ENCODE measurements around the gene FIS1. TPM values are rescaled to one million over a fixed set of nuclear protein-coding genes. Genes with fewer than 3 reads are reported as not detected.
A peak's percentile ranks its signal among the peaks of the same experiment; 100 is the strongest.

Gene FIS1
- total RNA-seq, 1 experiment from 2014 or later: 124 TPM

DNA sequence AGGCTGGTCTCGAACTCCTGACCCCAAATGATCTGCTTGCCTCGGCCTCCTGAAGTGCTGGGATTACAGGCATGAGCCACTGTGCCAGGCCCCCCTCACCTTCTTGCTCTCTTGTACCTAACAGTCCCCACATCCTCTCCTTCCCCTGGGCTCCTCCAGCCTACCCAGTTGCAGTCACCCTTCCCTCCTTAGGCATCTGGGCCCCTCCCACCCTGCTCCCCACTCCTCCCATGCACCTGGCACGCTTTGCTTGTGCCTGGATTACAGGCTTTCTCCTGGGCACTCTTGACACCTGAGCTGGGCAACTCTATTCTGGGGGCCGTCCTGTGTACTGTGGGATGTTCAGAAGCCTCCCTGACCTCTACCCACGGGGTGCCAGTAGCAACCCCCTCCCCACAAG is 10.2 kb downstream of the FIS1 start:
- H2BK5ac ChIP-seq (ENCODE audit: insufficient read length, low read length): no peak overlapping the region
- no peaks in the 10 kb centered on the region for H3K27me3 ChIP-seq (ENCODE audit: insufficient read depth, low read length)
- no peaks in the 10 kb centered on the region for H3K79me2 ChIP-seq (ENCODE audit: insufficient read depth, low read length)
- Mint-ChIP-seq H3K27ac (peak overlapping the region in 1 of 3 experiments; percentile 20; a peak in 1 of 7 replicates), H3K9me3 (no peaks in the 10 kb centered on the region), H3K4me3 (peak overlapping the region; percentile 4 to 46; a peak in 2 of 5 replicates), H3K4me1 (peaks cover 21 to 39% of the 10 kb centered on the region in 2 experiments), H3K27me3 (ENCODE audit: low read depth) (no peaks in the 10 kb centered on the region), H3K36me3 (ENCODE audit: insufficient read depth in 1 of 3, low read depth in 3 of 3) (peaks cover 0 to 22% (median 0%) of the 10 kb centered on the region in 3 experiments; a peak in 4 of 7 replicates)
- no peaks in the 10 kb centered on the region for H3K23me2 ChIP-seq (ENCODE audit: insufficient read length, low read depth, low read length, poor library complexity, severe bottlenecking)
- no peak overlapping the region for H3K56ac ChIP-seq (ENCODE audit: insufficient read length, low read depth, low read length)
- no CpG with 5 or more reads among the region's 5 CpGs for WGBS (ENCODE audit: extremely low coverage, insufficient read length, low lambda C conversion rate)
- H3K4me1 ChIP-seq (ENCODE audit: insufficient read depth, low read length): 0 out of 2 replicates have a peak, but pooled peaks cover 3% of the 10 kb centered on the region
- no peak overlapping the region for H4K91ac ChIP-seq (ENCODE audit: insufficient read length, low read depth, low read length)
- no peak overlapping the region for H2AFZ ChIP-seq (ENCODE audit: low read length)
- H2BK120ac ChIP-seq (ENCODE audit: low read depth, low read length, poor library complexity, severe bottlenecking): no peak overlapping the region
- H3K18ac ChIP-seq (ENCODE audit: insufficient read length, low read depth, low read length): no peak overlapping the region
- no peak overlapping the region for H2AK5ac ChIP-seq (ENCODE audit: insufficient read length, low read length)
- no peaks in the 10 kb centered on the region for H3K79me1 ChIP-seq (ENCODE audit: insufficient read depth, low read depth, low read length, poor library complexity, severe bottlenecking)
- TF ChIP-seq, protein P1, sequence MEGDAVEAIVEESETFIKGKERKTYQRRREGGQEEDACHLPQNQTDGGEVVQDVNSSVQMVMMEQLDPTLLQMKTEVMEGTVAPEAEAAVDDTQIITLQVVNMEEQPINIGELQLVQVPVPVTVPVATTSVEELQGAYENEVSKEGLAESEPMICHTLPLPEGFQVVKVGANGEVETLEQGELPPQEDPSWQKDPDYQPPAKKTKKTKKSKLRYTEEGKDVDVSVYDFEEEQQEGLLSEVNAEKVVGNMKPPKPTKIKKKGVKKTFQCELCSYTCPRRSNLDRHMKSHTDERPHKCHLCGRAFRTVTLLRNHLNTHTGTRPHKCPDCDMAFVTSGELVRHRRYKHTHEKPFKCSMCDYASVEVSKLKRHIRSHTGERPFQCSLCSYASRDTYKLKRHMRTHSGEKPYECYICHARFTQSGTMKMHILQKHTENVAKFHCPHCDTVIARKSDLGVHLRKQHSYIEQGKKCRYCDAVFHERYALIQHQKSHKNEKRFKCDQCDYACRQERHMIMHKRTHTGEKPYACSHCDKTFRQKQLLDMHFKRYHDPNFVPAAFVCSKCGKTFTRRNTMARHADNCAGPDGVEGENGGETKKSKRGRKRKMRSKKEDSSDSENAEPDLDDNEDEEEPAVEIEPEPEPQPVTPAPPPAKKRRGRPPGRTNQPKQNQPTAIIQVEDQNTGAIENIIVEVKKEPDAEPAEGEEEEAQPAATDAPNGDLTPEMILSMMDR (conservative IDR thresholded peaks at IDR 0.05): no peak
- no peaks in the 10 kb centered on the region for H3K9me3 ChIP-seq (ENCODE audit: control insufficient read depth, low read depth, low read length)
- H3K27ac ChIP-seq (ENCODE audit: insufficient read length, low read depth, low read length): no peak overlapping the region
- H2BK20ac ChIP-seq (ENCODE audit: low read depth, low read length, poor library complexity, severe bottlenecking): no peak overlapping the region
- no peak overlapping the region for H3K14ac ChIP-seq (ENCODE audit: insufficient read depth, low read length)
- no peak overlapping the region for H3K4me2 ChIP-seq (ENCODE audit: insufficient read depth, insufficient read length, low read length)
- no peak overlapping the region for H3T11ph ChIP-seq (ENCODE audit: low read length)
- no peak overlapping the region for H2BK15ac ChIP-seq (ENCODE audit: low read depth, low read length)
- no peak overlapping the region for H2BK12ac ChIP-seq (ENCODE audit: insufficient read length, low read depth, low read length)
- no peaks in the 10 kb centered on the region for H4K20me1 ChIP-seq (ENCODE audit: control insufficient read depth, insufficient read depth, insufficient read length)
- no peak overlapping the region for H4K5ac ChIP-seq (ENCODE audit: insufficient read length, low read depth, low read length)
- H3K23ac ChIP-seq (ENCODE audit: insufficient read length, low read depth, low read length): no peak overlapping the region
- no peak for DNase-seq
- H3K4ac ChIP-seq (ENCODE audit: low read depth, low read length): no peak overlapping the region
- no peak overlapping the region for H3K9ac ChIP-seq (ENCODE audit: extremely low read depth, insufficient read length, low read length)
- no peak overlapping the region for H4K8ac ChIP-seq (replicated peaks; ENCODE audit: insufficient read length, low read depth, low read length)

Data from H9 (cell line).